ENCODE data around the gene FAM98C.

DNA sequence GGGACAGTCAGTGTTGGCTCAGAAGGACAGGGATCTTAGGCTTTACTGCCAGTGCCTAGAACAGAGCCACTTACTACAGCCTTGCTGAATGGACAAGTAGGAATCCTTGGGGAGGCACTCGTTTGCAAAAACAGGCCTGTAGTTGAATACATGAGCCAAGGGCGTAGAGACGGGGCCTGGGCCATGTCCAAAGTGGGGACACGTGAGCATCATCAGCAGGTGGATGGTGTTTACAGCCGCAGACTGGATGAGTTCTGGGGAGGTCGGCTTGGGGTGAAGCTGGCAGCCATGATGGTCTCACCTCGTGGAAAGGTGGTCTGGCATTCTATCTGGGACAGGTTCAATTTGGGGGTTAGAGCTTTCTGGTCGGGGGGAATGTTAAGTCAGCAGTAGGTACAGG lies 48.1 kb downstream of the FAM98C start:
- TF ChIP-seq, protein P1, sequence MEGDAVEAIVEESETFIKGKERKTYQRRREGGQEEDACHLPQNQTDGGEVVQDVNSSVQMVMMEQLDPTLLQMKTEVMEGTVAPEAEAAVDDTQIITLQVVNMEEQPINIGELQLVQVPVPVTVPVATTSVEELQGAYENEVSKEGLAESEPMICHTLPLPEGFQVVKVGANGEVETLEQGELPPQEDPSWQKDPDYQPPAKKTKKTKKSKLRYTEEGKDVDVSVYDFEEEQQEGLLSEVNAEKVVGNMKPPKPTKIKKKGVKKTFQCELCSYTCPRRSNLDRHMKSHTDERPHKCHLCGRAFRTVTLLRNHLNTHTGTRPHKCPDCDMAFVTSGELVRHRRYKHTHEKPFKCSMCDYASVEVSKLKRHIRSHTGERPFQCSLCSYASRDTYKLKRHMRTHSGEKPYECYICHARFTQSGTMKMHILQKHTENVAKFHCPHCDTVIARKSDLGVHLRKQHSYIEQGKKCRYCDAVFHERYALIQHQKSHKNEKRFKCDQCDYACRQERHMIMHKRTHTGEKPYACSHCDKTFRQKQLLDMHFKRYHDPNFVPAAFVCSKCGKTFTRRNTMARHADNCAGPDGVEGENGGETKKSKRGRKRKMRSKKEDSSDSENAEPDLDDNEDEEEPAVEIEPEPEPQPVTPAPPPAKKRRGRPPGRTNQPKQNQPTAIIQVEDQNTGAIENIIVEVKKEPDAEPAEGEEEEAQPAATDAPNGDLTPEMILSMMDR (IDR thresholded peaks at IDR 0.05), result no peak
- TF ChIP-seq POLR2A (IDR thresholded peaks at IDR 0.05), result no peak

All from Peyer's patch (tissue), 4 donors.